NCI-H345 treated with DMSO at 0.1 percent for 48 hours (cell line): ENCODE measurements around the gene AJM1.
"Not testable (repeated sequence)": the region's sequence is repeated elsewhere in the genome, so short reads cannot be mapped to it uniquely, and the experiment has no call there.

Experiments used
- DNase-seq: peaks from one replicate; lab custom pipeline; 2025; ENCODE audit not compliant: unreplicated experiment; lab: John Stamatoyannopoulos, UW

AJM1 gene

GRCh38 chr9:136854113-136854841 lies 12.0 kb downstream of the AJM1 start:
- no peak for DNase-seq

DNA sequence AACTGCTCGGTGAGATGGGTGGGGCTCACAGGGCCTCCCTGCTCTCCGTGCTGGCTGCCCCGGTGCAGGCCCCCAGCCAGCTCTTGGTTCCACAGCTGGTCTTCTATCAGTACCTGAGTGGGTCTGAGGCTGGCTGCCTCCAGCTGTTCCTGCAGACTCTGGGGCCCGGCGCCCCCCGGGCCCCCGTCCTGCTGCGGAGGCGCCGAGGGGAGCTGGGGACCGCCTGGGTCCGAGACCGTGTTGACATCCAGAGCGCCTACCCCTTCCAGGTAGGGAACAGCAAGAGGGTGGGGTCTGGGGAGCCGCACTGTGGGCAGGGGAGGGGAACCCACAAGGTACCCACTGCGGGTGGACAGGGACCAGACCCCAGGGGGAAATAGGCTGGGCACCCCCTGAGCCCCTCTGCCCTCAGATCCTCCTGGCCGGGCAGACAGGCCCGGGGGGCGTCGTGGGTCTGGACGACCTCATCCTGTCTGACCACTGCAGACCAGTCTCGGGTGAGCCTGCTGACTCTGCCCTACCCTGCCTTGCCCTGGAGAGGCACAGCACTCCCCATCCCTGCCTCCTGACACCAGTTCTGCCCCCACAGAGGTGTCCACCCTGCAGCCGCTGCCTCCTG lies 12.7 kb downstream of the AJM1 start:
- DNase-seq: no peak

DNA sequence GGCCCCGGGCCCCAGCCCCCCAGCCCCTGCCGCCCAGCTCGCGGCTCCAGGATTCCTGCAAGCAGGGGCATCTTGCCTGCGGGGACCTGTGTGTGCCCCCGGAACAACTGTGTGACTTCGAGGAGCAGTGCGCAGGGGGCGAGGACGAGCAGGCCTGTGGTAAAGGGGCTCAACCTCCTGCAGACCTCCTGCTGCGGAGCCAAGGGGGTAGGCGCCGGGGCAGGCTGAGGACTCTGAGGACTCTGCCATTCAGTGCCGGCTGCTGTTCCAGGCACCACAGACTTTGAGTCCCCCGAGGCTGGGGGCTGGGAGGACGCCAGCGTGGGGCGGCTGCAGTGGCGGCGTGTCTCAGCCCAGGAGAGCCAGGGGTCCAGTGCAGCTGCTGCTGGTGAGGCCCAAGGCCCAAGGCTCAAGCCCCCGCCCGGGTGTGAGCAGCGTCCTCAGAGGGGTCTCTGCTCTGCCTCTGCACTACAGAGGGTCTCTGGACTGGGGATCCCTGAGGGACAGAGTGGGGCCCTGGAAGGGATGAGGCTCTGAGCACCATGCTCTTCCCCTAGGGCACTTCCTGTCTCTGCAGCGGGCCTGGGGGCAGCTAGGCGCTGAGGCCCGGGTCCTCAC lies 13.3 kb downstream of the AJM1 start:
- DNase-seq: no peak

- DNase-seq: no peak
Measured at GRCh38 chr9:136856079-136856476, 13.8 kb downstream of the AJM1 start.

DNA sequence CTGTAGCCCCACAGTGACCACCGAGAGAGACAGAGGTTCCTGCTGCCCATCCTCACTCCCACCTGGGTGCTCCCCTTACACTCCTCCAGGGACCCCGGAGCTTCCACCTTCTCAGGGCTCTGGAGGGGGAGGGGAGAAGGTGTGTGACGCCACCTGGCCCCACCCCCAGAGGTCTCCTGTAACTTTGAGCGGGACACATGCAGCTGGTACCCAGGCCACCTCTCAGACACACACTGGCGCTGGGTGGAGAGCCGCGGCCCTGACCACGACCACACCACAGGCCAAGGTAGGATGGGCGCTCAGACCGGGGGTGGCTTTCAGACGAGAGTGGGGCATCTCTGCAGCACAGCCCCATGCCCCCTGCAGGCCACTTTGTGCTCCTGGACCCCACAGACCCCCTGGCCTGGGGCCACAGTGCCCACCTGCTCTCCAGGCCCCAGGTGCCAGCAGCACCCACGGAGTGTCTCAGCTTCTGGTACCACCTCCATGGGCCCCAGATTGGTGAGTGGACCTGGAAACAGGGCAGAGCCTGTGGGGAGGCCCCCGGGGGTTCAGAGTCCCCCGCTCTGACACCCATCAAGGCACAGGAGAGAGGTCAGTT lies 14.4 kb downstream of the AJM1 start:
- no peak for DNase-seq

GRCh38 chr9:136857166-136857565 lies 14.9 kb downstream of the AJM1 start:
- no peak for DNase-seq

DNA sequence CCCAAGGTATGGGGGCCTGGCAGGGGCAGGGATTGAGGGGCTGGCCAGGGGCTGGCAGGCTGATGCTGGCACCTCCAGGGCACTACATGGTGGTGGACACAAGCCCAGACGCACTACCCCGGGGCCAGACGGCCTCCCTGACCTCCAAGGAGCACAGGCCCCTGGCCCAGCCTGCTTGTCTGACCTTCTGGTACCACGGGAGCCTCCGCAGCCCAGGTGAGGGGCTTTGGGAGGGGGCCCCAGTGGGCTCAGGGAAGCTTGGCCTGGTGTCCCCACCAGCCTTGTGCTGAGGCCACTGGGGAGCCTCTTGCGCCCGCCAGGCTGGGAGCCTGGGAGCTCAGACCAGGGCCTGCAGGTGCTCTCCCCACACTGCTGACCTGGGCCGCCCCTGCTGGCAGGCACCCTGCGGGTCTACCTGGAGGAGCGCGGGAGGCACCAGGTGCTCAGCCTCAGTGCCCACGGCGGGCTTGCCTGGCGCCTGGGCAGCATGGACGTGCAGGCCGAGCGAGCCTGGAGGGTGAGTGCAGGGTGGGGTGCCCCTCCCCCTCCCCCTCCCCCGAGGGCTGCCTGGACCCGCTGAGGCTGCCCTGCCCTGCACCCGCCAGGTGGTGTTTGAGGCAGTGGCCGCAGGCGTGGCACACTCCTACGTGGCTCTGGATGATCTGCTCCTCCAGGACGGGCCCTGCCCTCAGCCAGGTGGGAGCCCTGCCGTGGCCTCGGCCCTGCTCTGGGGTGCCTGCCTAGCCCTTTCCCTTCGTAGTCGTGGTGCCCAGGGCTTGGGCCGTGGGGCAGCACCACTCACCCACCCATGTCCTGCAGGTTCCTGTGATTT lies 15.5 kb downstream of the AJM1 start:
- DNase-seq: no peak

GRCh38 chr9:136858452-136858843 lies 16.2 kb downstream of the AJM1 start:
- DNase-seq: no peak

DNA sequence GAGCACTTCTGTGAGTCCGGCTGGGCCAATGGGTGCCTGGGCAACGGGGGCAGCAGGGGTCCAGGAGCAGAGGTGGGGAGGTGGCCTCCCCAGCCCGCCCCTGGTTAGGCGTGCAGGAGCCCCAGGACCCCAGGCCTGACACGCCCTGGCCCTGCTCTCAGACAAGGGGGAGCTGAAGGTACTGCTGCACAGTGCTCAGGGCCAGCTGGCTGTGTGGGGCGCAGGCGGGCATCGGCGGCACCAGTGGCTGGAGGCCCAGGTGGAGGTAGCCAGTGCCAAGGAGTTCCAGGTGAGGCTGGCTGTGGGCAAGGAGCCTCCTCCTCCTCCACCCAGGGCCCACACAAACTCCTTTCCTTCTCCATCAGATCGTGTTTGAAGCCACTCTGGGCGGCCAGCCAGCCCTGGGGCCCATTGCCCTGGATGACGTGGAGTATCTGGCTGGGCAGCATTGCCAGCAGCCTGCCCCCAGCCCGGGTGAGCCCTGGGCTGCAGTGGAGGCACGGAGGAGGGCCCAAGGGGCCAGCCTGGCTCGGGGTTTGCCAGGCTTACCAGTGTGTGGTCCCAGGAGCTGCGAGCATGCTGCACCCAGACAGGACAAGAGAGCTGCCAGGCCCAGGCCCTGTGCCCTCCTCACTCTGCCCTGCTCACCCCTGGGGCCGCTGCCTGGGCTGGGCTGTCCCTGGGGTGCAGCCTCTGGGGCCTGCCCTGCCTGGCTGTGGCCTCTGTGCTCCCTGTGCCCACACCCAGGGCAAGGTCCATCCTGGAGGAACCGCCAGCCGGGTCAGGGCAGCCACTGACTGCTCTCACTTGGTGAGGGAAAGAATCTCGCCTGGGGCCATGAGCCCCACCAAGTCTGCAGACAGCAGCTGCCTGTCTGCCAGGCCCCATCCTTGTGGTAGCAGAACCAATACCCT lies 16.8 kb downstream of the AJM1 start:
- DNase-seq: no peak

GRCh38 chr9:136860529-136860928 lies 18.3 kb downstream of the AJM1 start:
- DNase-seq: no peak

GRCh38 chr9:136860933-136861873 lies 18.9 kb downstream of the AJM1 start:
- DNase-seq: no peak

GRCh38 chr9:136861874-136862457 lies 19.7 kb downstream of the AJM1 start:
- no peak for DNase-seq

DNA sequence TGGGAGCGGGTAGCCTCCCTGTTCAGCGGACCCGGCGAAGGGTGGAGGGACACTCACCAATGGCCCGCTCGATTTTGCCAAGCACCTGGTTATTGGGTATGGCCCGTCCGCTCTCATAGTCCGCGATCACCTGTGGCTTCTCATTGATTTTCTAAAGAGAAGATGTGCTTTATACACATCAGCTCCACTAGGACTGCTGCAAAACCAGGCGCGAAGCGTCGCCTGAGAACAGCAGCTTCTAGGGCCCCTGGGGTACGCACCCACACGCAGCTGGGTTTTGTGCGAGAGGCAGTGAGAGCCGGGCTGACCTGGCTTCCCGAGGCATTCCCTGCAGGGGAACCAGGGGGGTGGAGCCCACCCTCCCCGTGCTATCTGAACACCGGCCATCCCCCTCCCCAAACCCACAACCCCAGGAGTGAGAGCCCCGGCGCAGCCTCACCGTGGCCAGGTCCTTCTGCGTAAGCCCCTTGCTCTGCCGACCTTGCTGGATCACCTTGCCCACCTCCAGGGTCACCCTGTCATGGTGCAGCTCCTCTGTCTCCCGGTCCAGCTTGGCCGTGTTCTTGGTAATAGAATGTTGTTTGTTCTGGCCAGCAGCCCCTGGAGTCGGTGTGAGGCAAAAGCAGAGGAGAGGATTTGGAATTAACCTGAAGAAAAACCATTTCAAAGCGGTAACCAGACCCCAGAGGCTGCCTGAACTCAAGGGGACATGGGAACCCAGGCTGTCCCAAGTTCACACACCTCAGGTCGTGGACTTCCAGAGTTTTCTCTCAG lies 20.8 kb downstream of the AJM1 start:
- no peak for DNase-seq

DNA sequence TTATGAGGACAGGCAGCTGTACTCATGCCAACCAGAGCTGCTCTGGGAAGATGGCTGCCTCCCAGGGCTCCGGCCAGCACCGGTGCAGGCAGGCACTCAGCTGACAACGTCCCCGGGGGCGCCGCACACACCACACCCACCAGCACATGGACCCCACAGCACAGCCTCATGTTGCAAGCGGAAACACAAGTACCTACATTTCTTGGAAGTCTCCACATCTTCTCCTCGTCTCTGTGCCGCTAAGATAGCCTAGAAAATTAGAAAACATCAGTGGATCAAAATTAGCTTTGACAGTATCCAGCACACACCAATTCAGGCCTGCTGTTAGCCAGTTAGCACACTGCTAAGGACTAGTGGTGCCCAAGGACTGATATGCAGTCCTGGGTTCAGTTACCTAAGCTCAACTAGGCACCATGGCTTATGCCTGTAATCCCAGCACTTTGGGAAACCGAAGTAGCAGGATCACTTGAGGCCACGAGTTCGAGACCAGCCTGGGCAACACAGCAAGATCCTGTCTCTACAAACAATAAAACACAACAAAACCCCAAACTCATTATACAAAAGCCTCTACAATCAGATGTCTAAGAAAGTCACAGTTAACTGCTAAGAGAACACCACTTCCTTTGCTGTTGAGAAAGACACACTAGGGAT lies 21.5 kb downstream of the AJM1 start:
- DNase-seq: no peak

- DNase-seq: no peak
Measured at GRCh38 chr9:136865041-136865767, 22.9 kb downstream of the AJM1 start.

GRCh38 chr9:136865768-136866103 lies 23.5 kb downstream of the AJM1 start:
- no peak for DNase-seq

DNA sequence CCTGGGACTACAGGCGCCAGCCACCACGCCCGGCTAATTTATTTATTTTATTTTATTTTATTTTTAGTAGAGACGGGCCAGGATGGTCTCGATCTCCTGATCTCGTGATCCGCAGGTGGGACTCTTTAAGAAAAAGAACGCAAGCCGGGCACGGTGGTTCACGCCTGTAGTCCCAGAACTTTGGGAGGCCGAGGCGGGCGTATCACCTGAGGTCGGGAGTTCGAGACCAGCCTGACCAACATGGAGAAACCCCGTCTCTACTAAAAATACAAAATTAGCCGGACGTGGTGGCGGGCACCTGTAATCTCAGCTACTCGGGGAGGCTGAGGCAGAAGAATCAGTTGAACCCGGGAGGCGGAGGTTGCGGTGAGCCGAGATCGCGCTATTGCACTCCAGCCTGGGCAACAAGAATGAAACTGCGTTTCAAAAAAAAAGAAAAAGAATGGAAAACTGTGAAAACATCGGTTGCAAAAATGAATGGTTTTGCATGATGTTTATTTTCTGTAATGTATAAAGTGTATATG lies 24.7 kb downstream of the AJM1 start:
- DNase-seq: not testable (repeated sequence)
